Activated CD8-positive, alpha-beta memory T cell treated with anti-CD3 and anti-CD28 coated beads, Interleukin-2, amount 50 U/mL, for 1 hour (primary cell): Measurements from ENCODE around the gene C18orf63.

Experiments used
- DNase-seq: peaks from one replicate; pipeline ENCODE4 v3.0.0-alpha.2; 2020; ENCODE audit errors: extremely low read depth

C18orf63 gene

DNA sequence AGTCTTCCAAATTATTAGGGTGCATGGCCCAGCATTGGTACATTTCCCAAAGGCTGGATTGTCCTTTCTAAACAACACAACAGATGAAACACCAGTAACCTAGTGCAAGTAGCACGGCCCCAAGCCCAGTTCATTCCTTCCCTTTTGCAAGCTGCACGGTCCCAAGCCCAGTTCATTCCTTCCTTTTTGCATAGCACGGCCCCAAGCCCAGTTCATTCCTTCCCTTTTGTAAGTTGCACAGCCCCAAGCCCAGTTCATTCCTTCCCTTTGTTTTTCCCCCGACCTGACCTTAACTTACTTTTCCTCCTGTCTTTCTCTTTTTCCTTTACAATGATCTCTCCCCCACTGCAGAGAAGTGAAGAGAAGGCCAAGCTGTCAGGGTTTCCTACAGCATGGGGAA, 60.9 kb downstream of the C18orf63 start:
- DNase-seq: no peak

DNA sequence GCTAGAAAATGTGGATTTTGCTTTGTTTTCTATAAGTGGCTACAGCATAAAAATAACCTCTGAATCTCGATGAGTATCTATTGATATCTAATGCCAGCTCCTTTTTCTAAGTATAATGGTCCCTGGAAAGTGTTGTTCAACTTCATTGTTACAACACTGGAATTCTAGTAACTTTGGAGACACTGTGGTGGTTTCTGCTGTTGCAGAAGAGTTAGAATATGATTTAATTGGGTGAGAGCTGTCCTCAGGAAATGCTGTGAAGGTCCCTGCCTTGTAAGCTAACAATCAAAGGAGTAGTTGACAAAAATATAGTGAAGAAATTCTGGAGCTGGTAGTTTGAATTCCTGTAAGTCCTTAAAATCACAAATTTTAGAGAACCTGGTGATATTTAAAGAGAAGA, 62.1 kb downstream of the C18orf63 start:
- no peak for DNase-seq

DNA sequence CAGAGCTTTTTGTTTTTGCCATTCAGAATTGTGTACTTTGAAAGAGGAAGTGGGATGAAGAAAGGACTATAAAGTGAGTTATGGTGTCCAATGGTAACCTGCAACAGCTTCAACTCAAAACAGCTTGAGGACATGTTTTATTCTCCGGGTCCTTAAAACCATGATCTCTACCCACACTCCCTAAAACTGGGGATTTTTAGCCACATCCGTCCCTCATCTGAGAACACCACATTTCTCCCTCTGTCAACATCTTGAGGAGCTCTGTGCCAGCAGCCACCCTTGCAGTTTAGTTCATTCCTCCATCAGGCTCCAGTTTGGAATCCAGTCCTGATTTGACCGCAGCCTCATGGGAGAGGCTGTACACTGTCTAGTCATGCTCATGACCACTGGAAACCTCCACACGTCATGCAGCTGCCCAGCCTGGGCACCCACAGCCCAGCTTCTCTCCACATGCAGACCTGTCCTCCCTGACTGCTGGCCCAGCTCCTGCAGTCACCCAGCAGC, 62.6 kb downstream of the C18orf63 start:
- no peak for DNase-seq

DNA sequence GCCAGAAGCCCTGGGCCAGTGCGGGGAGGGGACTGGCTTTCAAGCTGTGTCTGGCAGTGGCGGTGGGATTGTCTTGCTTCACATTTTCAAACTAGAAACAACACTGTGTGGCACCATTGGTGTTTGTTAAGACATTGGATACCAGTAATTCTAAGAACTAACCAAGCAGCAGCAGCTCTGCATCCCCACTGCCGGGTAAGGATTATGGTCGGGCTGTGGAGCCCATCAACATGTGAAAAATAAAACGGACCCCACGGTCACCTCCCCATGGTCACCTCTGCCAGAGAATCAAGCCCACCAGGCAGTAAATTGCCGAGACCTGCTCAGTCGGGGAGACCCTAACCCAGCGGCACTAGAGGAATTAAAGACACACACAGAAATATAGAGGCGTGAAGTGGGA, 65.3 kb downstream of the C18orf63 start:
- no peak for DNase-seq

DNA sequence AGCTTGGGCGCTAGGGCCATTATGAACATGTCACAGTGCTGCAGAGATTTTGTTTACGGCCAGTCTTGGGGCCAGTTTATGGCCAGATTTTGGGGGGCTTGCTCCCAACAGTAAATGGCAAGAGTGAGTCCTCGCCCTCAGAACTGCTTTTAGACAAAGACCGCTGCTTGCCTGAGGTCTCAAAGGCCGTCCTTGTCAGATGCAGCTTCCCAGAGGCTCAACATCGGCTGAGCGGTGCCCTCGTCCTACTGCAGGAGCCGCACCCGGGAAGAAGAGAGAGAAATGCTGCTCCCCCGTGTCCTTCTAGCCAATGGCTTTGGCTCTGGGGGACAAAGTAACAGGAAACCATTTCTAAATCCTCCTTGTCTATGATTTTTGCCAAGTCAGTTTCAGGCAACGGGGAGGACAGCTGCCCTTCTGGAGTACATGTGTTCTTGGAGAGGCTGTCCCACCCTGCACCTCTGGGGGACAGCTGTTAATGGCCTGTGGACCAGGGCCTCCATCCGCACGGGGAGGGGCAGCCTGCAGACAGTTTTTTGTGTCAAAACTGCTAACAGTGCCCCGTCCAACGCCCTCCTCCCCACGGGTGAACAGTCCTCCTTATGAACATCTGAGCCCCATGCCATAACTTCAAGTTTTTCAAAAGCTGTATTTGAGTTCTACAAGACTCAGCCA, 66.1 kb downstream of the C18orf63 start:
- no peak for DNase-seq

DNA sequence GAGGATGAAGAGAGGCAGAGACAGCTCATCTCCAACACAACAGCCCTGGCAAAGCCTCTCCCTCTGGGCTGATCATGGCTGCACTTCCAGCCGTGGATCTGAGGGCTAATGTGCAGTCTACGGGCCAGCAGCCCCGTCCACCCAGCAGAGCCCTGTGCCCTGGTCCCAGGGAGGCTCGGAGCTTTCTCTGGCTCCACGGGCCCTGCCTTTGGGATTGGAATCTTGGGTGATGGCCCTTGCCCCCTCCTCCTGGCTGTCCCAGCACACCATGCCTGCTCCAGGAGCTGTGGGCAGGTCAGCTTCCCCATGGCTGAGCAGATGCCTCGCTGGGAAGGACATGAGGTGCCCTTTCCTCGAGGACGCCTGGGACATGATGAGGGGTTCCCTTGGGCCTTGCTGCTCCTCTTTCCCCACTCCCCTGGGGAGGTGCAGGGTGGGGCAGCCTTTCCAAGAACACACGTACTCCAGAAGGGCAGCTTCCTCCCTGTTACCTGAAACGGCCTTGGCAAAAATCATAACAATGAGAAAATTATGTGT, 66.9 kb downstream of the C18orf63 start:
- no peak for DNase-seq

DNA sequence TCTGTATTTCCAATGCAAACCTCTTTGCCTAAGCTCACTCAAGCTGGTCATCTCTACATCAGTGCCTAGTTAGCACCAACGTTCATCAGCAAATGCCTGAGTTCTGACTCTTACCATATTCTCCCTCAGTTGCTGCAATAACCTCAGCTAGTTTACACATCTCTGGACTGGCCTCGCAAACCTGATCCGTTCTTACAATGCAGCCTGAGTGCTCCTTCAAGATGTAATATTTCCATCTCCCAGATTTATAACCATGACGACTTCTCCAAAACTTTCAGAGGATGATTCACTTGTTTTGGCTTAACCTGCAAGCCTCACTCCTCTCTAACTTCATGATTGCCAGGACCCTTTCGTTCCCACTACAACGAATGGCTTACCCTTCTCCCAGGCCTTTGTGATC, 71.7 kb downstream of the C18orf63 start:
- DNase-seq: no peak

DNA sequence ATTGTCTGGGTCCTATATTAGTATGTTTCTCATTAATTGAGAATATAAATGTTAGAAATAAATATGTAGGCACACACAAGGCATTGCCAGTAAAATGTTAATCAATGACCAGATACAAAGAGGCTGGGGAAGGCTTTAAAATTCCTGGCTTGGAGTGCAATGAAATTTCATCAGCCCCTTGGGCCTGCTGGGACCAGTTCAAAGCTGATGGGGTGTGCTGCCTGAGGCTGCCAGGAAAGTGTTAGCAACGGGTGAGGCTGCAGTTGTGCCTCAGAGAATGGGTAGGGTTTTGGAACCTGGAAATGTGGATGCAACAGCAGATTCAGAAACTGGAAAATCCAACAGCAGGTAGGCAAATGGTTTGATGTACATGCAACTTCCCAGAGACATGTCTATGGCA, 72.6 kb downstream of the C18orf63 start:
- DNase-seq: no peak

DNA sequence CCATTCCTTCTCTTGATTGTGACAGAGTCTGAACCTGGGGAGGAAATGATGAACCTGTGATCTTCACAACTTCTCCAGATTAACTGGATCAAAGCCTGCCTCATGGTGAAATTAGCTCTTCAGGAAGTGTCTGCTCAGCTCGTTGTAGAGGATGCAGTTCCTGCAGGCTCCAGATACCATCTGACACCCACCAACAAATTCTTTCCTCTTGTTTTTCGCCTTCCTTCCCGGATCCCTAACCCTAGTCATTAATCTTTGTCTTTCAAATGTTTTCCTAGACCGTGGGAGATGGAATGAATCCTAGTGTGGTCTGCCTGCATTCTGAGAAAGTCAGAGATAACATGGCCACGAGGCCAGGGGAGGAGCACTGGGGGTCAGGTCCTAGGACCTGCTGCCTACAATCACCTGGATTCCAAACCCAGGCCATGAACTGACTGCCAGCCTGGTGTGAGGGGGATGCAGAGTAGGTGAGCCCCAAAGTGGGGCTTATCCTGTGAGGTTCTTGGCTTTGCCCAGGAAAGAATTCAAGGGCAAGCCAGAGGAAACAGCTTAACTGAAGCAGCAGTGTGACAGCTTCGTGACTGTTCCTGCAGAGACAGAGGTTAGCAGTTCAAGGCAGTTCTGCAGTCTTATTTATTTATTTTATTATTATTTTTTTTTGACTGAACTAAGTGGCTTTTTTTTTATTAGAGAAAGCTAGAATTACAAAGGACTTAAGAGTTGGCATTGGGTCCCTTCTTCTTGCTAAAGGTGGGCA, 73.7 kb downstream of the C18orf63 start:
- DNase-seq: no peak

DNA sequence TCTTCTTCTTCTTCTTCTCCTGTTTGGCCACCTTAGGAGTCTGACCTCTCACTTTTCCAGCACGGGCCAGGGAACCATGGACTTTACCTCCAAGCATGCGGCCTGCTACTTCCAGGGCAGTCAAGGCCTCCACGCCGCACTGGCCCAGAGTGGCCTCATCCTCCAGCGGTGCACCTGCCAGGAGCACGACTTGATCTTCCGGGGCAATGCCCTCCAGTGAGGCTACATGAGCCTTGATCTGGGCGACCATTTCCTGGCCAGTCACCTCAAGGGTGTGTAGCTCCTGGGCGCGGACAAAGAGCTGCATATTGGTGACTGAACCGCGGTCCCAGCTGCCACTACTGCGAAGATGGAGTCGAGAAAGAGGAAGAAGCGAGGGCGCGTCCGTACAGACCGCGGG, 74.4 kb downstream of the C18orf63 start:
- no peak for DNase-seq

DNA sequence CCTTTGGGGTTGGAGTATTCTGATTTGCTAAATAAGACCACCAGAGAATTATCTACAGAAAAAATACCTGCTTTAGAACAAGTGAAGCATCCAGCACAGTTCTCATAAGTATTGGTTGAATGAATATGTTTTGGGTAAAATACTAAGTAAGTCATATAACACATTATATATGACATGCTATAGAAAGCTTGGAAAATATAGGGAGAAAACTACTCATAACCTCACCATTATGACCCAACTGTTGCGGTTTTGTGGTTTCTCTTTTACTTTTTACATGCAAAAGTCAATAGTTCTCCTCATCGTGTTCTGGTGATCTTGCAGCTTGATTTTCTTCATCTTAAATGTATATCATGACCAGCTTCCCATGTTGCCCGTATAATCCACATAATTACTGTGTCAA, 75.3 kb downstream of the C18orf63 start:
- no peak for DNase-seq

DNA sequence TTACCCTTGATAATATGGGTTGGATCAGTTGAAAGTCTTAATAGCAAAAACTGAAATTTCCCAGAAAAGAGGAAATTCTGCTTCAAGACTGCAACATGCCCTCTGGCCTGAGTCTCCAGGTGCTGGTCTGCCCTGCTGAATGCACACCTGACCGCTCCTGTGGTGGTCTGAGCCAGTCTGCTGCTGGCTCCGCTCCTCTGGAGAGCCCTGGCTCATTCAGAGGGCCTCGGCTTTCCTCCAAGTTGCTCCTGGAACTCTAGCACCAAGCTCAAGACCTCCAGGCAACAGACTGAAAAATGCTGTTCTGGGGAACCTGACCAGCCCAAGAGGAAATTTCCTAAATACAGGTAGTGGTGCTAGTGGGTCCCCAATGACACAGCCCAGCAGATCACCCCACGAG, 76.7 kb downstream of the C18orf63 start:
- no peak for DNase-seq

DNA sequence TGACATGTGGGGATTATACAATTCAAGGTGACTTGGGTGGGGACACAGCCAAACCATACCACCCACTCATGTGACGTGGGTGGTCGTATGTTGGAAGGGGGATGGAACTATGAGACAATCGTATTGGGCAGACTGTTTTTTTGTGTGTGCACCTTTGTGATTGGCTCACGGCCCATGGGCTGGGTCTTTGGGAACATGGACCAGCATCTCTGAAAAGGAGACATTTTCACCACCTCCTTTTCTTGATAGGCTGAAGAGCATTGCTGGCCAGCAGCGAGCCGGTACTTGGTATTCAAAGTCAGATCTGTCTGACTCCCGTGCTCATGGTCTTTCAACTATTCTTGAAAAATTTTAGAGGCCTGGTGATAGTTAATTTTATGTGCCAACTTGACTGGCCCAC, 79.4 kb downstream of the C18orf63 start:
- no peak for DNase-seq

DNA sequence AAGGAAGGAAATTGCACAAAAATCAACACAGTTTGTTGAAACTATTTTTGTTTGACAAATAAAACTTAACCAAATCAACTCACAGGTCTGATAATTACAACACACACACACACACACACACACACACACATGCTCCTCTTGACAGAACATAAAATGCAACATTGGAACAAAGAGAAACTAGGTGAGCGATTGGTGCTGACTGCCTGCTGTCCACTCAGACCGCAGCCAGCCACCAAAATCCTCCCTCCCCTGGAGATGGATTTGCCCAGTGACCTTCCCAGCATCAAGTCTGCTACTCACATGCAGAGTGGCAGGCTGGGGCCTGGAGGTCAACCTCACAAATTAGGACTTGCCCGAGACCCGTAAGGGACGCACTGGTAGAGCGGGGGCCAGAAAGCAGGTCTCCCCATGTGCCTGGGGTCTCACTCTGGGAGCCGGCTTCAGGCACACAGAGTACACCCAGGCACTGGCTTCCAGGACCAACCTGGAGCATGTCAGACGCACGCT, 80.1 kb downstream of the C18orf63 start:
- DNase-seq: no peak

DNA sequence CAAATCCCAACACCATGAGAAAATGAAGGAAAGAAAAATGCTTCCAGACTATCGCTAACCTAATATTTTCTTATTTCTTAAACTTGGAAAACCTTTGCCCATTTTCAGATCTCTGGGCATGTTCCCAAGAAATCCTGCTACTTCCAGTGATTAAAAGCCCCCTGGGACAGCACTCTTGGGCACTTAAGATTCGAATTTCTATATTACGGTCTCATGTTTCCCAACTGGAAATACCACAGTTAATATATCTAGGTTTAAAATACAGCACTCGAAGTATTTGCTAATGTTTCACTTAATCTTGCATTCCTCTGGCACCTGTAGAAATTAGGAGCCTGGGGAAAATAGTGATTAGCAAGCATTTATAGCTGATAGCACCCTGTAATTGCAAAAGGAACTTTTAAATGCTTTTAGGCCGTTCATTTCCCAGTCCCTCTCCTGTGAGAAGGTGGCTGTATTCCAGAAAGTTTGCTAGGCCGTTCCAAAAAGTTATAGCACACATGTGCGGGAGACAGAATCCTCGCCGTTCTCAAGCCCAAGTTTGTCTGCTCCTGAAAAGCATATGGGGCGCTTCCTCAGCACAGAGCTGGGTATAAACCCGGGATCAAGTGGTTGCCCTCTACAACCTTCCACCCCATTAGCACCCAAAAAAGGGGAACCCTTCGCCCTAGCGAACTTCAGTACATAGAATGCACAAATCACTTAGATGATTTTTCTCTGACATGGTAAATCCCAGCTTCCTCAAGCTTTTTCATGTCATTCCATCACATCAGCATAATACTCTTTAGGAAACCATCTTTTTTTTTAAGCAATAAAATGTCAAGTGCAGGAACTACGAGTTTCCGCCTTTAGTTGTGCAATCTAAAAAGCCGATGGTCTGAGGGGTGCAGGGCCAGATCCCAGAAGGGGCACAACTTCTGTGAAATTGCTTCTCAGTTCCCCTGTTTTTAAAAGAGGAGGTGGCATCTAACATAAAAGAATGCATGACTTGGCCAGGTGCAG, 80.8 kb downstream of the C18orf63 start:
- no peak for DNase-seq

DNA sequence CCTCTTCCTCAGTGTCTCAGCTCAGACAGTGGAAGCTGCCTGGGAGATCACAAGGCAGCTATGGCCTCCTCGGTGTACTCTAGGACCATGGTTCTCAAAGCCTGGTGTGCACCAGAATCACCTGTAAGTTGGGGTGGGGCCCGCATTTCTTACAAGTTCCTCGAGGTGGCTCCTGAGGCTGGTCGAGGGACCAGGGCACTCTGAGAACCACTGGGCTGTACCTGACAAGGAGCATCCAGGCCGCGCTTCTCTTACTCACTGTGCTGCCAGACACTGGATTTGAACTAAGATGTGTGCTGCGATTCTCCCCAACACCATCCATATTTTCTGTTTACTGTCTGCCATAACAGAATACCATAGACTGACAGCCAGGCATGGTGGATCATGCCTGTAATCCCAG, 81.9 kb downstream of the C18orf63 start:
- DNase-seq: no peak

DNA sequence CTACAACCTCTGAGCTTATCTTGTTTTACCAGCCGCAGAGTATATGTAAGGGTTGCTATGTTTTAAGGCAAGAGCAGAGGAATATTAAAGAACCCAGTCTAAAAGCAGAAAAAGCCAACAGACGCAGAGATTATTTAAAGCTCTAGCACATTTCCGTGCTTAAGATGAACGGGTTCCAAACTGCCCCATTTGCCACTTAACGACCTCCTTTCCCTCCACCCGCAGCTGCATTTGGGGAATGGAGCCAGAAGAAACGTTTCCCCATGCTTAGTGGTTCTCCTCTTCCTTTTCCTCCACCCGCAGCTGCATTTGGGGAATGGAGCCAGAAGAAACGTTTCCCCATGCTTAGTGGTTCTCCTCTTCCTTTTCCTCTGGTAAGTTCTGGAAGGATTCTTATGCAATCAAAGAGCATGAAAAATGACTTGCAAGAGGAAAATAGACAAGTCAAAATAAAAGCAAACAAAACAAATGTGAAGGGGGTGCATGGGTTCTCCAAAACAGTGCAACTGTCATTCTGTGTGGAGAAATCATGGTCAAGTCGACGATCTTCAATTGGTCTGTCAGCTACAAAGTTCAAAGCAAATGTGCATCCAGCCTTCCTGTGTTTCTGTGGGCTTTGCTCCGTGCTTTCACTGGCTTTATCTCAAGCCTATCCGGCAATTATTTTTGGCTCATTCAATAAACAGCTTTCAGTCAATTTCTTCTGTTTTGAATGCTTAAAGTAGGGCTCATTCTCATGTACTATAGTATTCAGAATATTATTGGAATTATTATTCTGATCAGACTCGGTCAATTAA, 83.7 kb downstream of the C18orf63 start:
- no peak for DNase-seq

DNA sequence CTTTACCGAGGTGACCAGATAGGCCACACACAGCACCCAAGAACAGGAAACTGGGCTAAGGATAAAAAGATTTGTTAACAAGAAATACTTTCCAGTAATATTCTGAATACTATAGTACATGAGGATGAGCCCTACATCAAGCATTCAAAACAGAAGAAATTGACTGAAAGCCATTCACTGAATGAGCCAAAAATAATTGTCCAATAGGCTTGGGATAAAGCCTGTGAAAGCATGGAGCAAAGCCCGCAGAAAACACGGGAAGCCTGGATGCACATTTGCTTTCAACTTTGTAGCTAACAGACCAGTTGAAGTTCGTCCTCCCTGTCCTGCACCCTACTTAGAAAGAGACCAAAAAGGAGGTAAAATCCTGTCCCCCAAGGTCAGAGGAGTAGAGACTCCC, 85.2 kb downstream of the C18orf63 start:
- DNase-seq: no peak

DNA sequence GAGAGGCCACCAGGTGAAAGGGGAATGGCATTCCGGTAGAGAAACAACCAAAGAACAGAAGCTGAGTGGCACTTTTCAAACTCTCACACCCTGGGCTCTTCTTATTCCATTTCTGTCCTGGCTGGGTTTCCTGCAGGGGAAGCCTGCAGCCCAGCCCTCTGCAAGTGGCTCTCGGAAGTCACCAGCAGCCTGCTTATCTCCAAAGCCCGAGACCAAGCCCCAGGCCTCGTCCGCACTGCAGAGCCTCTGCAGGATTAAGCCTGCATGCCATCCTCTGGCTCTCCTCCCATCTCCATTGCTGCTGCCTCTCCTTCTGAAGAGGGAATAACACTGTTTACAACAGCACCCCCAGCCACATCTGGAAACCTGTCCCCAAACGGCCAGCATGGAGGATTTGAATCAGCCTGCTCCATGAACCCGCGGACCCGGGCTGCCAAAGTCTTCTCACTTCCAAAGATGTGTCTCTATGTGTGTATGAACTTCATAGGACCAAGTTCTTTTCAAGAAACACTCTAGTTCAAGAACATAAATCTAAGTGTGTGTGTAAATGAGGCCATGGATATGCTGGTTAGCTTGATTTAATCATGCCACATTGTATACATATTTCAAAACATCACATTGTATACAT, 87.3 kb downstream of the C18orf63 start:
- DNase-seq: no peak

DNA sequence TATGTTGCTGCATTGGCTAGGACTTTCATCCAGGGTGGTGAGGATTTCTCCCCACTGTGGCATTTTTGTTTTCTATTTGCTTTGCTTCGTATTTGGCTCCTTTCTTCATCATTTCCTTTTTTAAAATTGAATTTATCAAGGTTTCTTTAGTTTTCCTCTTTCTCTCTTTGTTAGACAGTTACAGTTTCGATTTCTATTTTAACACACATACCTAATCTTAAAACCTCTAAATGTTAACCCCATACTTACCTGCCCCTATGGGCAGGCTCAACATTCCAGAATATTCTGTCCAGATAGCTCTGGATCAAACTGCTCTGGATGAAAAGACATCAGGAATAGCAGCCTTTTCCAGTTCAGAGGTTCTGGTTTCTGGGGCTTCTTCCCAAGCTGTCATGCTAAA, 92.2 kb downstream of the C18orf63 start:
- no peak for DNase-seq
